T-helper 1 cell treated with Interleukin-12 subunit alpha and Interleukin-12 subunit beta and Interleukin-4 antibody, amounts not matched to agents 30 ng/mL and 1 ng/mL, for 36 hours (primary cell): ENCODE measurements around the gene SCAF1. TPM values are rescaled to one million over a fixed set of nuclear protein-coding genes. Genes with fewer than 3 reads are reported as not detected.

Source experiments
- intact Hi-C: fragments of 100-400 bp; cut with micrococcal nuclease; formaldehyde crosslinking; loops from one replicate; pipeline ENCODE4 v1.15.1; 2024
- total RNA-seq: library from RNA; stranded (reverse); gene quantifications from 2 replicates; pipeline ENCODE4 v1.2.3, GENCODE V29; 2022

SCAF1 gene
- total RNA-seq, 1 donor from 2014 or later: 72.1 TPM

- intact Hi-C loops: loop anchor here (10.0 kb wide), 1 partner anchor 1487 kb away; the partner anchor contains the start of genes LIG1 and ZSWIM9
These were observed 20.0 kb downstream of the SCAF1 start for GRCh38 chr19:49662011-49662410.

DNA sequence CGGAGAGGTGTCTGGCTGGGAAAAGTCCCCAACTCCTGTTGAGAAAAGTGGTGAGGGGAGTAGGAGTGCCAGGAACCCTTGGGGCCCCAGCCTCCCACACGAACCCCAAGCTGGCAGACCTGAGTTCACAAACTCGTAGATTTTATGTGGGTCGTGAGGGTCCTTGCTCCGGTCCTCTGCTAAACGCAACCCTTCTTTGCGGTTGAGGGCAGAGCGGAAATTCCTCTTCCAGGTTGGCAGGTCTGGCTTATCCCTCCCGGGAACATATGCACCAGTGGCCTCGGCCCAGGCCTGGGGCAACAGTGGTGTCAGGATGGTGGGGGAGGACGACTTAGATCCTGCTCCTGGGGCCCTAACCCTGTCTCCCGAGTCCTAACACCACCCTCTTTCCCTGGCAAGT, 21.2 kb downstream of the SCAF1 start:
- intact Hi-C loops: loop anchor here (10.0 kb wide), 1 partner anchor 1488 kb away; the partner anchor contains the start of genes LIG1 and ZSWIM9

DNA sequence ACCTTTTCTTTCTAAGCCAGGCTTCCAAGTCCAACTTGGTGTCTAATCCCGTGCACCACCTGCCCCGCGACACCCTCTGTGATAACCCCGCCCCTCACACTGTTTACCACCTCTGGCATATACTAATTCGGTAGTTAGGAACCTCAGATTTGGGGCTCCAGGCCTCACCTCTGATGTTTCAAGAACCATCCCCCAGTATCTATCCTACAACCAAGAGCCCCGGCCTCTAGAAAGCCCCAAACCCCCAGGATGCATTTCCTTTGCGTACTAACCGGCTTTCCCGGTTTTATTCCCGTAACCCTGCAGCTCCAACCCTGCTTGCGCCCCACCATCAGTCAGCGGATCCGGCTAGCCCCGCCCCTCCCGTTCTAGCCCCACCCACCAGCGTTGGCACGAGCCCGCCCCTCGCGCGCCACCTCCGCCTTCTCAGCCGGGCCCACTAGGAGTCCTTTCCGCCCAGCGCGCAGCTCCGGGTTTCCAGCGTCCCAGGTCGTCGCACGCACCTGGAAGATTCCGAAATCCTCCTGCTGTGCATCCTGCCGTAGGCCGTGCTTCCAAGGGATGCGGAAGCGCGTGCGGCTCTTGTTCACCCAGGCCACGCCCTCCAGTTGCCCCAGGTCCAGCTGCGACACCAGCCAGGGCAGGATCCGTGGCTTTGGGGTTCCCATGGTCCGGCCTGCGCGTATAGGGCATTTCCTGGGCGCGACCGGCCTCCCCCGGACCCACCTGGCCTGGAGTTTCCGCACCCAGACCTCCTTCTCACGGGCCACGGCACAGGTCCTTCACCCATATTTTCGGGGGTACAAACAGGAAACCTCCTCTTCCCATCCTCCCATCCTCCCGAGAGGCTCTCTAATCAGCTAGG, 22.4 kb downstream of the SCAF1 start:
- intact Hi-C loops: loop anchor here (1.0 to 10.0 kb wide), 10 partner anchors 12 to 1490 kb away; partner anchors contain the start of genes FUZ, LIG1, NOSIP and RPS11

- intact Hi-C loops: loop anchor here (1.0 to 10.0 kb wide), 8 partner anchors 11 to 1490 kb away; partner anchors contain the start of genes FUZ, LIG1, RPS11 and RRAS
These were observed 23.0 kb downstream of the SCAF1 start for GRCh38 chr19:49665036-49665350.

- intact Hi-C loops: loop anchor here (1.0 to 10.0 kb wide), 8 partner anchors 11 to 1491 kb away; partner anchors contain the start of genes FUZ, LIG1, RPS11 and RRAS
These were observed 23.5 kb downstream of the SCAF1 start, which contains the start of the genes BCL2L12 and IRF3 for GRCh38 chr19:49665351-49666119. Gene BCL2L12 (plus strand): TSS chr19:49665933. CDS start chr19:49666693, 760 bp downstream. Gene IRF3 (minus strand): TSS chr19:49665857. CDS start chr19:49664838, 1,019 bp downstream.

DNA sequence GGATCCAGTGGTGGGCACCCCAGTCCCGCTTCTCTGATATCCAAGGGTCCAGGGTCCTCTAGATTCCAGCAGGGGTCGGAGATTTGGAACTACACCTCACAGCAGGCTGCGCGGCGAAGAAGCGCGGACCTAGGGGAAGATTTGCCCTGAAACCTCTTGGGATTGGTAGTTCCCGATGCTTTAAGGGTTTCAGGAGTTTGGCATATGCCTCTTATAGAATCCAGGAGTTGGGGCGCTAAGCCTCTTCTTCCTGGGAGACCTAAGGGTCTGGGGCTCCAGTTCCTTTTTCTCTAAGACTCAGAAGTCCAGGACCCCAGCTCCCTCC, 24.1 kb downstream of the SCAF1 start:
- intact Hi-C loops: loop anchor here (10.0 kb wide), 1 partner anchor 1491 kb away; the partner anchor contains the start of genes LIG1 and ZSWIM9

GRCh38 chr19:49667473-49667872, 25.5 kb downstream of the SCAF1 start:
- intact Hi-C loops: loop anchor here (10.0 kb wide), 1 partner anchor 1493 kb away; the partner anchor contains the start of genes LIG1 and ZSWIM9

GRCh38 chr19:49669516-49669915, 27.5 kb downstream of the SCAF1 start:
- intact Hi-C loops: loop anchor here (10.0 kb wide), 1 partner anchor 1495 kb away; the partner anchor contains the start of genes LIG1 and ZSWIM9

DNA sequence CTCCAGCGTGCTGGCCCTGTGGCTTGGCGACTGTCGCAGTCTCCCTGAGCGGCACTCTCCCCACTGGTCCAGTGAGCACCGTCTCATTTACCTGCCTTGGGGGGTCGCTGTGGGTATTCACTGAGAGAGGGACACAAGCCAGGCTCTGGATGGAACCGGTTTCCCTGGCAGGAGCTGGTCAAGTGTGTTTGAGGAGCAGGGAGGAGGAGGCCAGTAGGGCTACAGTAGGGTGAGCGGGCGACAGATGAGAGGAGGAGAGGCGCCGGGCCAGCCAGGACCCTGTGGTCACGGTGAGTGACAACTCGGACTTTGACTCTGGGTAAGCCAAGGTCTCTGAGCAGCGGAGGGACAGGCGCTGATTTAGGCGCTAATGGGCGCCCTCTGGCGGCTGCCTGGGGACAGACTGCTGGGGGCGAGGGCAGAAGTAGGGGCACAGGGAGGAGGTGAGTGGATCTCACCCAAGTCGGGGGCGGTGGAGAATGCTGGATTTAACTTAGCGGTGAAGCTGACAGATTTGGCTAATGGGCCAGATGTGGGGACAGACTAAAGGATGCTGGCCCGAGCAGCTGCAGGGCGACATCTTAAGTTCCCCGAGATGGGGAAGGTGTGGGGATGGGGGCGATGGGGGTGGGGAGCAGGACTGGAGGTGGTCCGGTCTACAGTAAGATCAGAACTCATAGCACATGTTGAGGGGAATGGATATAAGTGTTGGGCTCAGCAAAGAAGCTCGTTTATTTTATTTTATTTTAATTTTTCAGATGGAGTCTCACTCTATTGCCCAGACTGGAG, 30.3 kb downstream of the SCAF1 start:
- intact Hi-C loops: no loop called here

DNA sequence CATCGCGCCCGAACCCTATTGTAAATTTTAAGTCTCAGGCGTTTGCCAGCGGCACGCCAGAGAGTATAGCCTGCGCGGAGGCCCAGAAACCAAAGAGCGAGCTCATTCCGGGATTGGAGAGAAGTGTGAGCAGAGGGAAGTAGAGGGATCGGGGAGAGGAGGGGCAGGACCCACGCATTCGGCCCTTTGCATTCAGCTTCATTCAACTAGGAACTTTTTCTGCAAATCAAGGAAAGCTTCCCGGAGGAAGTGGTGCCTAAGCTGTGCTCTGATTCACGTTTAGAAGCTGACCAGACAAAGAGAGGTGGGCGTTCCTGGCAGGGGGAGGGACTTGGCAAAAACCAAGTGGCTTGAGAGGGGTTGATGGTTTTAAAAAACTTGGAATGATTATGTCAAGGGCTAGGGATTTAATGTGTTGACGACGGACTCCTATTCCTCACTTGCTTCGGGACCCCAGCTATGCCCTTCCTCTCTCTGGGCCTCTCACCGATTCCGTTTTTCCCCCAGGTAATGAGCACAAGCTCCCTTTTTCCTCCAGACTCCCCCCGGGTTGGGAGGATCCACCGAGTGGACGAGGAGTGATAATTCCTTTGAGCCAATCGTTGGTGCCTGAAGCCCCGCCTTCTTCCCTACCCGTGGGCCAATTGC, 34.3 kb downstream of the SCAF1 start:
- intact Hi-C loops: loop anchor here (1.0 to 5.0 kb wide), 9 partner anchors 11 to 344 kb away; partner anchors contain the start of genes AKT1S1, BCL2L12, FUZ and IRF3

DNA sequence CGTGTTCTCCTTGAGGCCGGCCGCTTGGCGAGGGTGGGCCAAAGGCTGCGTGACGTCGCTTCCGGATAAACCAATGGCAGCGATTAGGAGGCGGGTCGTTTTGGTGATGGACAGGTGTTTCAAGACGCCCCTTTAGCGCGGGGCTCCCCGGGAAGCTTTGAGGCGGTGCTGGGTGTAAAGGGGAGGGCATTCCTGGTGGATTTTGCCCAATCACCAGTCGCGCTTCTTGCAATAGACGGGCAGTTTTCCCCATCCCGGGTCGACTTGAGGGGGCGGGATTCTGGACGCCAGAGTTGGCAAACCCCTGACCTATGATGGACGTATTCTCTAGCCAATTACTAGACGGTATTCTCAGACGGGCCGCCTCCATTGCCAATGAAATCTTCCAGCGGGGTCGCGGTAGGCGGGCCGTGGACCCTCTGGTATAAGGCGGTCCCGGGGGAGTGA, 34.8 kb downstream of the SCAF1 start:
- intact Hi-C loops: loop anchor here (1.0 to 5.0 kb wide), 9 partner anchors 12 to 345 kb away; partner anchors contain the start of genes AKT1S1, BCL2L12, FUZ and IRF3

DNA sequence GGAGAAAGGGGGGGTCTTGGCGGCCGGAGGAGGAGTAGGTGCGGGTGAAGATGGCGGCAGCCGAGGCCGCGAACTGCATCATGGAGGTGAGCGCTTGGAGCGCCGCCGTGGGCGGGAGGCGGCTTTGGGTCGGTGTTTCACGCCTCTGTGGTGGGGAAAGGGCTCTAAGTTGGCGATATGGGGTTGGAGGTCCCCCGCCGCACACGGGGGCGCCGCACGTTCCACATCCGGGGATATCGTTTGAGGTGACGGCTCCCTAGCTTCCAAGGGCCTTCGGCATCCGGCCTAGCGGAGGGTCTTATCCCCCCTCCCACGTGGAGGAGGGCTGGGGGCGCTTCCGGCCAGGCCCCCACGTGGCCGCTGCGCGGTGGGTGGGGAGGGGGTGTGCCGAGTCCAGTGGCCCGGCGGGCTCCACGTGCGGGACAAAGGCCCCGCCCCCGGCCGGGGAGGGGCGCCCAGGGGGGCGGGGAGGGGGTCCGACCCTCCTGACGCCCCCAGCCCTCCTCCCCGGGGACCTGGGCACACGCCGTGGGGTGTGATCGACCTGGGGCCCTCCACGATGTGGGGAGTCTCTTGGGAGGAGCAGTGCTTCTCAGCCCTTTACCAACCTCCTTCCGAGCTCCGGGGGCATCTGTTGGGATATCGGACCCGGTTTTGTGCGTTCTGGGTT, 35.4 kb downstream of the SCAF1 start, which contains the start of gene PRMT1:
PRMT1 (plus strand) TSS at position 41 of the 670 bp plus-strand sequence; CDS start at position 51, 10 bp downstream.
- intact Hi-C loops: loop anchor here (2.0 to 5.0 kb wide), 3 partner anchors 191 to 345 kb away; no protein-coding TSS in a partner anchor

- intact Hi-C loops: loop anchor here (1.0 to 5.0 kb wide), 8 partner anchors 88 to 346 kb away; partner anchors contain the start of genes ALDH16A1 and FLT3LG
These were observed 36.1 kb downstream of the SCAF1 start for GRCh38 chr19:49677901-49678674.

GRCh38 chr19:49678985-49679770, 37.2 kb downstream of the SCAF1 start:
- intact Hi-C loops: loop anchor here (1.0 to 5.0 kb wide), 7 partner anchors 87 to 347 kb away; partner anchors contain the start of genes ALDH16A1 and FLT3LG

DNA sequence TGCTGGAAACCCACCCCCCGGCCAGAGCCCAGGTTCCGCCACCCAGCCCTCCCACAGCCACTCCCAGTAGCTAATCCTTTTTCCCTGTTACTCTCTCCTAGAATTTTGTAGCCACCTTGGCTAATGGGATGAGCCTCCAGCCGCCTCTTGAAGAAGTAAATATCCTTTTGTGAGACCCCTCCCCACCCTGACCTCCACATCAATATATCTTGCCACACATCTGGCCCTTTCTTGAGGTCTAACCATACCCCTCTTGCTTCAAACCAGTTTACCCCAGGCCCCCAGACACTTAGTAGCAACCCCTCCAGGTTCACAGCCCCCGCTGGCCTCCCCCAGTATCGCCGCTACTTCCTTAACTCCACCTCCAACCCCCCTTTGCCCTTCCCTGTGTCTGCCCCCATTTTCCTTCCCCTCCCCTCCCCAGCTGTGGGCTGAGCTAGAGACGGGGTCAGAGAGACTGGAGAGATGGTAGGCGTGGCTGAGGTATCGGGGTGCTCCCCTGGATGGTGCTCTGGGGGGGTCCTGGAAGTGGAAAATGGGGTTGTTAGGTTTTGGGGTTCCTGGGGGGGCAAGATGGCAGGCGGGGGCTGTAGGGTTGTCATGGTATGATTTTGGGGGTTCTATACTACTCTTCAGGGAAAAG, 37.9 kb downstream of the SCAF1 start:
- intact Hi-C loops: loop anchor here (1.0 to 5.0 kb wide), 4 partner anchors 90 to 348 kb away; no protein-coding TSS in a partner anchor
